ENCODE data around the gene AJM1.
A peak's percentile ranks its signal among the peaks of the same experiment; 100 is the strongest.

AJM1 gene

DNA sequence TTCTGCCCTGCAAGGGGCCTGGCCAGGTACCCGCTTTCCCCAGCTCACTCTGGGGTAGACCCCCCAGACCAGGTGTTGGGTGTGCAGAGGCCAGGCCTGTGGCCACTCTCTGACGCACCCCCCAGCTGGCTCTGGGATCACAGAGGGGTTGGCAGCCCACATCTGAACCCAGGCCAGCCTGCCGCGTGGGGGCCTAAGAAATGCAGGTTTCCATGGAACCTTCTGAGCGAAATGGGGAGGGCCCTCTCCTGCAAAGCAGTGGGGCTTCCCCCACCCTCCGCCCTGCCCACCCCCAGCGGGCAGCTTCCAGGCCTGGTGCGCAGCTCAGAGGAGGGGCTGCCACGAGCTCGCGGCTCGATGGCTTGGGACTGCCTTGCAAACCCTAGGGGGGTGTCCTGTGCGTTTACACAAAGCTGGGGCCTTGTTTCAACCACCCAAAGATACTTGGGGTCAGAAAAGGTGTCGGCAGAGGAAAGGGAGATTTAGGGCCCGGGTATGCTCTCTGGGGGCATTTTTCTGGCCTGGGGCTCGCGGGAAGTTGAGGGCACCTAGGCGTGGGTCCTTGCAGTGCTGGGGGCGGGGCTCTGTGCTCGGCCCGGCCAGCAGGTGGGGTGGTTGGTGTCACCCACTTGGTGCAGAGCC lies 1.0 kb downstream of the AJM1 start:
- DNase-seq, result peak in 18 of 51 donors; percentile 17 to 57 (median 30)

DNA sequence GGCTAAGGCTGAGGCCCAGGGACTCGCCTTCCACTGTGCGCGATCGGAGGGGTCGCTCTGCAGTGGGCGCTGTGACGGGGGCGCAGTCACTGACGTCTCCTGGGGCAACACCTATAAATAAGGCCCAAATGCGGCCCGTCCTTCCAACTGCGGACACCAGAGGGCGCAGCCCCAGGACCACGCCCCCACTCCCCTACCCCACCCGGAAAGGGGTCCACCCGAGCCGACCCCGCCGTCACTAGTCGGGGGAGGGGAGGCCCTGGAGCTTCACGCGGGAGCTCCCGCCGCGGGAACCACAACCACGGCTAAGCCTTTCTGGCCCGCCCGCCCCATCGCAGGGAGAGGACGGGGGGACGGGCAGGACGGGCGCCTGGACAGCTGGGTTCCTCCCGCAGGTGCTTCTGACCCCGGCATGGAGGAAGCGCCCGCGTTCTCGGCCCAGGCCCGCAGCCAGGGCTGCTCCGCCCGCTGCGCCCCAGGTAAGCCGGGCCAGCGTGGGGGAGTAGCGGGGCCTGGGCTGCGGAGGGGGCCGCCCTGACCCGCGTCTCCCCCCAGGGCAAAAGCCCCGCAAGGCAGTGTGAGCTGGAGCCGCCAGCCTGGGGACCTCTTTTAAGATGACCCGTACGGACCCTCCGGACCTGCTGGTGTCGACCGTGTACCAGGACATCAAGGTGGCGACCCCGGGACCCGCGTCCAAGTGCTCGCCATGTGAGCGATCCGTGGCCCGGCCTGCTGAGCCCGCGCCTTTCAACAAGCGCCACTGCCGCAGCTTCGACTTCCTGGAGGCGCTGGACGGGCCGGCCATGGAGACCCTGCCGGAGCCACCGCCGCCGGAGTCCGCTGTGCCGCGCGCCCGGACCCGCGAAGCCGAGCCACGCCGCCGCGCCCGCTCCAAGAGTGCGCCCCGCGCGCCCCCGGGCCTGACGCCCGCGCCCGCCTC lies 1.8 kb downstream of the AJM1 start:
- DNase-seq, result peak in 15 of 51 donors; percentile 10 to 51 (median 26)

DNA sequence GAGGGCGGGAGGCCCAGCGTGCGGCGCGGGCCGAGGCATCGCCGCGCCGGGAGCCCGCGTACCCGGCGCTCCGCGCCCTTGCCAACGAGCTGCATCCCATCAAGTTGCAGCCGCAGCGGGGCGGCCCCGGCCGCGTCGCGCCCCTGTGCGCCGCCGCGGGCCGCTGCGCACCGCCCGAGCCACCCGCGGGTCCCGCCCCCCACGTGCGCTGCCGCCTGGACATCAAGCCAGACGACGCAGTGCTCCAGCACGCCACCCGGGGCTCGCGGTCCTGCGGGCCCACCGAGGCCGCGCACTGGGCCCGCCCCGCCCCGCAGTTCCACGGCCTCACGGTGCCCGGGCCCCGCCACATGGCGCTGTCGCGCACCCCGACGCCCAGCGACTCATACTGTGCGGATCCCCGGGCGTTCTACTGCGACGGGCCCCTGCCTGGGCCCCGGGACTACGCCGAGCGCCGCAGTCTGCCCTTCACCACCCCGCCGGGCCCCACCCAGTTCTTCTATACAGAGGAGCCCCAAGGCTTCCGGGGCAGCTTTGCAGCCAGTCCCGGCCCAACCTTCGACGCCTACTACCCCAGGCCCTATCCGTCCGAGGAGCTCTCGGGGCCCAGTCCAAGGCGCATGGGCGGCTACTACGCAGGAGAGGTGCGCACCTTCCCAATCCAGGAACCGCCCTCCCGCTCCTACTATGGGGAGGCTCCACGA lies 2.6 kb downstream of the AJM1 start:
- DNase-seq, result no peak

DNA sequence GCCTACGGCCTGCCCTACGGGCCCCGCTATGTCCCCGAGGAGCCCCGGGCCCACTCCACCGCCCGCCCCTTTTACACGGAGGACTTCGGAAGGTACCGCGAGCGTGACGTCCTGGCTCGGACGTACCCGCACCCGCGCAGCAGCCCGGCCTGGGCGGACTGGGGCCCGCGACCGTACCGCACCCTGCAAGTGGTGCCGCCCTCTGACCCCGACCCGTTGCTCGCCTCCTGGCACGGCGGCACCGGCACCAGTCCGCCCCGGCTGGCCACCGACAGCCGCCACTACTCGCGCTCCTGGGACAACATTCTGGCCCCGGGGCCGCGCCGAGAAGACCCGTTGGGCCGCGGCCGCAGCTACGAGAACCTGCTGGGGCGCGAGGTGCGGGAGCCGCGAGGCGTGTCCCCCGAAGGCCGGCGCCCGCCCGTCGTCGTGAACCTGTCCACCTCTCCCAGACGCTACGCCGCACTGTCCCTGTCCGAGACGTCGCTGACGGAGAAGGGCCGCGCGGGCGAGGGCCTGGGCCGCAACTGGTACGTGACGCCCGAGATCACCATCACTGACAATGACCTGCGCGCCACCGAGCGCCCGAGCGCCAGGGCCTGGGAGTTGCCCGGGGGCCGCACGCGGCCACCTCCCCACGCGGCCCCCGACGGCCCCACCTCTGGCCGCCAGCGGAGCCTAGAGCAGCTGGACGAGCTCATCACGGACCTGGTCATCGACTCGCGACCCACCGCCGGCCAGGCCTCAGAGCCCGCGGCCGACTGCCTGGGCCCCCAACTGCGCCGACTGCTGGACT lies 3.4 kb downstream of the AJM1 start:
- no peak for DNase-seq

DNA sequence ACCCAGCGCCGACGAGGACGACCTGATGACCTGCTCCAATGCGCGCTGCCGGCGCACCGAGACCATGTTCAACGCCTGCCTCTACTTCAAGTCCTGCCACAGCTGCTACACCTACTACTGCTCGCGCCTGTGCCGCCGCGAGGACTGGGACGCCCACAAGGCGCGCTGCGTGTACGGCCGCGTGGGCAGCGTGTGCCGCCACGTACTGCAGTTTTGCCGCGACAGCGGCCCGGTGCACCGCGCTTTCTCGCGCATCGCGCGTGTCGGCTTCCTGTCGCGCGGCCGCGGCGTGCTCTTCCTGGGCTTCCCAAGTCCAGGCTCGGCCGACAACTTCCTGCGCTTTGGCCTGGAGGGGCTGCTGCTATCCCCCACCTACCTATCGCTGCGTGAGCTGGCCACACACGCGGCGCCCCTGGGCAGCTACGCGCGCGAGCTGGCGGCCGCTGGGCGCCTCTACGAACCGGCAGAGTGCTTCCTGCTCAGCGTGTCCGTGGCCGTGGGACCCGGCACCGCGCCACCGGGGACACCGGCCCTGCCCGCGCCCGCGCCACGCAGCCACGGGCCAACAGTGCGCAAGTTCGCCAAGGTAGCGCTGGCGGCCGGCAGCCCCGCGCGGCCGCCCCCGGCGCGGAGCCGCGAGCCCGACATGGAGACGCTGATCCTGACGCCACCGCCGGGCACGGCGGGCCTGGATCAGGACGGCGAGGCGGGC lies 4.3 kb downstream of the AJM1 start:
- no peak for DNase-seq

DNA sequence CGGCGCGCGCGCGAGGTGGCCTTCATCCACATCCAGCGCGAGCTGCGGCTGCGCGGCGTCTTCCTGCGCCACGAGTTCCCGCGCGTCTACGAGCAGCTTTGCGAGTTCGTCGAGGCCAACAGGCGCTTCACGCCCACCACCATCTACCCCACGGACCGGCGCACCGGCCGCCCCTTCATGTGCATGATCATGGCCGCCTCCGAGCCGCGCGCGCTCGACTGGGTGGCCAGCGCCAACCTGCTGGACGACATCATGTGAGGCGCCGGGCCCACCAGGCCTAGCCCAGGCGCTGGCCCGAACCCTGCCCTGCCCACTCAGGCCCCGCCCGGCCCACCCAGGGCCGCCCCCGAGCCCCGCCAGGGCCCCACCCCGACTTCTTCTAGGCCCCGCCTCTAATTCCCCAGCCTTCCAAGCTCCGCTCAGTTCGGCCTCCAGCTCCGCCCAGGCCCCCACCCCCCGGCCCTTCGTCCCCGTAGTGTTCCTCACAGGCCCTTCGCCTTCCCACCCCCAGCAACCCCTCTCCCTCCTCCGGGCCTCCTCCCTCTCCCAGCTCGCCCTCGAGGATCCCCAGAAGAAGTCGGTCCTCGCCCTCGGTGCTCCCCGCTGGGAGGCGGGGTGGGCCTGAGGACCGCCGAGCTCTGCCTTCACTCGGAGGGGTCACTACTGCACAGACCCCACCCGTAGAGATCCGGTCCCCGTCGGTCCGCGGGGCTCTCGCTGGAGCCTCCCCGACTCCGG lies 5.0 kb downstream of the AJM1 start:
- peak in 1 of 51 donors; percentile 21 for DNase-seq

DNA sequence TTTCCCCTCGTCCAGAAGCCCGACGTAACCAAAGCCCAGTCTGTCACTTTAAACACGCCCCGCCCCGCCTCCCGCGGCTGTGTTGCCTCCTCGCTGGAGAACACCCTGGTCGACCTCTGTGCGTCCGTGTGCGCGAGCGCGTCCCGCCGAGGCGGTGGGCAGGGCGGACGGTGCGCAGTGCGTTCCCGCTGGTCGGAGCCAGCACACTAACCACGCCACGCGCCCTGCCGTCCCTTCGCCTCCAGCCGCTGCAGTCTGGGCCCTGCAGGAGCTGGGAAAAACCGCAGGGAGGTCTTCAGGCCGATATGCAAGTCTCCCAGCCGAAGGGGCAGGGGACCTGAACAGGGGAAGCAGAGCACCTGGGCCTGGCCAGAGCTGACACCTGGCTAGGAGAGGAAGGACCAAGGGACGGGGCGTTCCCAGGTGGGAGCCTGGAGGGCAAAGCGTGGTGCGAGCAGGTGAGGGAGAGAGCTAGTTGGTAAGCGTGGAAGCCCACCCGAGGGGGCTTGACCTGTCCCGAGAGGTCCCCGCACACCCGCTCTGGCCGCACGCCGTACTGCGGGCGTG lies 5.6 kb downstream of the AJM1 start:
- DNase-seq, result peak in 5 of 51 donors; percentile 14 to 34 (median 31)

DNA sequence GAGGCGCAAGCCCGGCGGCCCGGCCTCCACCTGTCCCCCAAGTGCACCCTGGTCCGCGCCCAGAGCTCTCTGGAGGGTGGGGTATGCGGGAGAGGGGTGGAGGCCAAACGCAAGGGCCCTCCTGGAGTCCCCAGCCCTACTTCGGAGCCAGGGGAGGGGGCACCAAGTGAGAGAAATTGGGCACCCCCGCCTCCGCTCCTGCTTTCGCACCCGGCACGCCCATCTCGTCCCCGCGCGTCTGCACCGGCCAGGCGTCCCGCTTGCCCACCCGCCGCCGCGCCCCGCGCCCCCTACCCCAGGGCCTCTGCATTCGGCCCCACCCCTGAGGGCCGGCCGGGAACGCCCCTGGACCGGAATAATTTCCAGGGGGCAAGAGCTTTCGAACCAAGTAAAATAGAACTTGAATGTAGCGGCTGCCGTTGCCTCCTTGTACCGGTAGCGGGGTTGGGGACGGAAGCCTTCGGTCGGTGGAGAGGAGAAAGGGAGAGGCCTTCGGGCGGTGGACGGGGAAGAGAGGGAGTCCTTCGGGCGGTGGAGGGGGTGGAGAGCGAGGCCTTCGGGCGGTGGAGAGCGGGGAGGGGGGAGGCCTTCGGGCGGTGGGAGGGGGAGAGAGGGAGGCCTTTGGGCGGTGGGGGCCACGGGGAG lies 6.2 kb downstream of the AJM1 start:
- DNase-seq, result peak in 6 of 51 donors; percentile 44 to 79 (median 64)

DNA sequence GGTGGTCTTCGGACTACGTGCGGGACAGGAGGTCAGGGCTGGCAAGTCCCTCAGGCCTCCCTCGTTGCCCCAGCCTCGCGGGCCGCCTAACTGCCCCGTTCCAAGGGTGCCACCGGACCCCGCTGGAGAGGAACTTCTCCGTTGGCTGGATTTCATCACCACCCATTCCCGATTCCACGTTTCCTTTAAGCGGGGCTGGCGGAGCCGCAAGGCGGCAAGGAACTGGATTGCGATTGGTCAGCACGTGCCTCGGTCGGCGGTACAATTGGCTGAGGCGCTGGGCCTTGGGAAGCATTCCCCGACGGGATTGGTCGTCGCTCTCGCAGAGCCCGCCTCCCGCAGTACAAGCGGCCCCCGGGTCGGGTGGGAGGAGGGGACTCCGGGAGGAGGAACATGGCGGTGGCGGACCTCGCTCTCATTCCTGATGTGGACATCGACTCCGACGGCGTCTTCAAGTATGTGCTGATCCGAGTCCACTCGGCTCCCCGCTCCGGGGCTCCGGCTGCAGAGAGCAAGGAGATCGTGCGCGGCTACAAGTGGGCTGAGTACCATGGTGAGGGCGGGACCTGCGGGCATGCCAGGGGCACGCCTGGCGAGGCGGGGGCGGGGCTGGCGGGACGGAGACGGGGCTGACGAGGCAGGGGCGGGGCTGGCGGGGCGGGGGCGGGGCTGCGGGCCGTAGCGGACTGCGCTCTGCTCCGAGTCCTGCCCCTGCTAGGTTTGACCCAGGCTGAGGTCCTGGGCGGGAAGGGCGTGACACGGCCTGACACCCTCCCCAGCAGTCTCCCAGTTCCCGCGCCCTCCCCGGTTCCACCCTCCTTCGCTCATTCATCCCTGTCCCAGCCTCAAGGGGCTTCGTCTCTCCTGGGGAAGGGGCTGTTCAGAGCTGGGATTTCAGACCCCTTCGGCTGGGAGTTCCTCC lies 7.0 kb downstream of the AJM1 start, which contains the start of gene PHPT1:
TSS of gene PHPT1 (plus strand) at position 372 of the 922 bp plus-strand sequence. CDS start at position 394, 22 bp downstream.
- DNase-seq, result peak; percentile 90 to 99 (median 97)

DNA sequence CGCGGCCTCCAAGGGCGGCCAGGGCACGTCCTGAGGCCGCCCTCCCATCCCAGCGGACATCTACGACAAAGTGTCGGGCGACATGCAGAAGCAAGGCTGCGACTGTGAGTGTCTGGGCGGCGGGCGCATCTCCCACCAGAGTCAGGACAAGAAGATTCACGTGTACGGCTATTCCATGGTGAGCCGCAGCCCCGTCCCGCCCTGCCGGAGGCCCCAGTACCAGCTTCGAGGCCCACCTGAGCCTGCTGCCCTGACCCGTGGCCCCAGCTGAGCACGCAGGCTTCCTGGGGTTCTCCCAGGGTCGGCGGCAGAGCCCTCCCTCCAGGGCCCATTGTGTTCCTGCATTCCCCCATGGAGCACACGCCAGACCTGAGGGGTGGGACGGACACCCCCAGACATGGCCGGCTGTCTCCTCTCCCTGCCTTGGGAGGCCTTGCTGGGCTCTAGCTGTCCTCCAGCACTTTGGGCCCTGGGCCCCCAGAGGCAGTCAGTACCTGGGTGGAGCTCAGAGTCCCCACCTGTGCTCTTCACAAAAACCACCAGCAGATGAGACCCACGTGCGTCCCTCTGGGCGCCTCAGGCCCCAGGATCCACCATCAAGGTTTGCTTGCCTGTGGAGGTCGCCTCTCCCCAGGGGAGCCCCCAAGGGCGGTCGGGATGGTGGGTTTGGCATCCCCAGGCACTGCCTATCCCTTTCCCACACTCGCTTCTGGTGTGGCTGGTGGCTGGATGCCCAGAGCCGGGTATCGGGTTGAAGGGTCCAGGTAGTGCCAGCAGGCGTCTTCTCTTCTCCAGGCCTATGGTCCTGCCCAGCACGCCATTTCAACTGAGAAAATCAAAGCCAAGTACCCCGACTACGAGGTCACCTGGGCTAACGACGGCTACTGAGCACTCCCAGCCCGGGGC lies 7.9 kb downstream of the AJM1 start:
- peak in 1 of 51 donors; percentile 66 for DNase-seq

DNA sequence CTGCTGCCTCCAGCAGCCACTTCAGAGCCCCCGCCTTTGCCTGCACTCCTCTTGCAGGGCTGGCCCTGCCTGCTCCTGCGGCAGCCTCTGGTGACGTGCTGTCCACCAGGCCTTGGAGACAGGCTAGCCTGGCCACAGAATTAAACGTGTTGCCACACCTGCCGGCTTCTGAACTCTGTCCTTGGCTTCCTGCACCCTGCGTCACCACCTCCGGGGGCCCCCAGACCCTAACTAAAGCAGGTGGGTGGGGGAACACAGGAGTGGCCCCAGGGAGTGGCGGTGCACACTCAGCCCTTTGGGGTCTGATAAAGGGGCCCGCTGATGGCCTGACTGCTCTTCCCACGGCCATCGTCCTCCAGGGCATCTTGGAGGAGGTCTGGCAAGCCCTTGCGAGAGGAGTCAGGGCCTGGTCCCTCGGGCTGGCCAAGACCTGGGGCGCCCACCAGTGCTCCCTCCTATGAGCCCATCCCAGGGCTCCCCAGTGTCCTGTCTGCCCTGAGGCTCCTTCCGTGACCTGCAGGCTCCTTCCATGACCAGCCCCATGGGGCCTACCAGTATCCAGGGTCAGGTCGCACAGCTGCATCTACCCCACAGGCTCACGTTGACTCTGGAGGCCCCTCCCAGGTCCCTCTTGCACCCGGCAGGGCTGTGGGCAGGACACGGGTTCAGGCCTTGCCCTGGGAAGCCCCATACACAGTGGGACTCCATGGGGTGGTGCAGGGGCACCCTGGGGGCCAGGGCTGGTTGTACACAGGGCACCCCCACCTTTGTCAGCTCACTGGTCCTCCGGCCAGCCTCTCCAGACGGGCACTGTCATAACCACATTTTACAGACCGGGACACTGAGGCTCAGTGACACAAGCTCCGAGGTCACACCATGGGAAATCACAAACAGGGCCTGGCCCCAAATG lies 8.8 kb downstream of the AJM1 start:
- DNase-seq, result no peak

DNA sequence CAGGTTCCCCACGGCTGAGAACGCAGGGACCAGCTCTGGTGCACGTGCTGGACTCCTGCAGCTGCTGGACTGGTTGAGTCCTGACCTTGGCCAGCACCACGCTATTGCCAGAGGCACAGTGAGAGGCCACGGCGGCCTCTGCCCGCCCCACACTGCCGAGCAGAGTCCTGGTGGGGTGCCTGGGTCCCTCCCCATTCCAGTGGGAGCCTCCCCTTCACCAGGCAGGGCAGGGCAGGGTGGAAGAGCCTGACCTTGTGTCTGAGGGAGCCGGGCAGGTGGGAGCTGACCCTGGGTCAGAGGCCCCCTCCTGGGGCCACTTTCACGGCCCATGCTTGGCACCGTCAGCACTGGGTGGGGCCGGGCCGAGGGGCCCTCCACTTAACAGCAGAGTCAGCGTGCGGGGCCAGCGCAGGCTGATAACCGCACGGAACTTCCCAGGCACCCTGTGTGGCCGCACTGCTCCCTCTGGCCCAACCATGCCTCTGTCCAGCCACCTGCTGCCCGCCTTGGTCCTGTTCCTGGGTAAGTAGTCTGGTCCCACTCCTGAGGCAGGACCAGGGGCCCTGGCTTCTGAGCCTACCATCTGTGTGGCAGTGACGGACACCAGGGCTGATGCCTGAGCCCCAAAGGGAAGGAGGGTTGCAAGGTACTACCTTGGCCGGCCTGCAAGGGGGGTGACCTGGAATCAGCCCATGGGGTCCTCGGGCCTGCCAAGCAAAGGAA lies 9.8 kb downstream of the AJM1 start, which contains the start of gene MAMDC4:
TSS of gene MAMDC4 (plus strand) at position 406 of the 723 bp plus-strand sequence. CDS start at position 477, 71 bp downstream.
- DNase-seq, result no peak

DNA sequence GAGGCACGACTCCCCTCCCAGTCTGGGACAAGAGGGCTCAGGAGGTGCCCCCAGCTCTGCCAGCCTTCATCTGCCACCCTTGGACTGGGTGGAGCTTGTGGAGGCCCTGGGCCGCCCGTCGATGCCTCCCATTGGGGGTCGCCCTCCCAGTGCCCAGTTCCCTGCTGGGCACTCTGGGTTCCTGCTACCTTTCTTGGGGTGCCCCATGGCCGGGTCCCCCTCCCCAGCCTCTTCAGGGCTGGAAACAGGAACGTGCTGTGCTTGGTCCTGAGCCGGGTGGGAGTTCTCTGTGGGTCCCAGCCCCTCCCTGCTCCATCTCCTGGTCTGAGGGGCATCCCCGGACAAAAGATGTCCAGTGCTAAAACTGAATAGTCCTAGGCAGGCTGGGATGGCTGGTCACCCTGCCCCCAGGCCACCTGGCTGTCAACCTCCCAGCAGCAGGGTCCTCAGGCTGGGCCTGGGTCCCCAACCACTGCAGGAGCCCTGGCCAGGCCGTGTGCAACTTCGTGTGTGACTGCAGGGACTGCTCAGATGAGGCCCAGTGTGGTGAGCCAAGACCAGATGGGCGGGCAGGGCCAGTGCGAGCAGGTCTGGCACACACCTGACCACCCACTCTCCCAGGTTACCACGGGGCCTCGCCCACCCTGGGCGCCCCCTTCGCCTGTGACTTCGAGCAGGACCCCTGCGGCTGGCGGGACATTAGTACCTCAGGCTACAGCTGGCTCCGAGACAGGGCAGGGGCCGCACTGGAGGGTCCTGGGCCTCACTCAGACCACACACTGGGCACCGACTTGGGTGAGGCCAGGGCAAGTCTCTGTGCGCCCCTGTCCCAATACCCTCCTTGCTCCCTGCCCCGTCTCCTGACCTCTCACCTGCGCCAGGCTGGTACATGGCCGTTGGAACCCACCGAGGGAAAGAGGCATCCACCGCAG lies 10.7 kb downstream of the AJM1 start:
- no peak for DNase-seq
